ENCODE results near the gene THBS4. TPM values are rescaled to one million over a fixed set of nuclear protein-coding genes. Genes with fewer than 3 reads are reported as not detected.
A peak's percentile ranks its signal among the peaks of the same experiment; 100 is the strongest.
"Not testable (repeated sequence)": the region's sequence is repeated elsewhere in the genome, so short reads cannot be mapped to it uniquely, and the experiment has no call there.

Gene THBS4
- total RNA-seq, 1 experiment from 2014 or later, result 3.2 TPM

DNA sequence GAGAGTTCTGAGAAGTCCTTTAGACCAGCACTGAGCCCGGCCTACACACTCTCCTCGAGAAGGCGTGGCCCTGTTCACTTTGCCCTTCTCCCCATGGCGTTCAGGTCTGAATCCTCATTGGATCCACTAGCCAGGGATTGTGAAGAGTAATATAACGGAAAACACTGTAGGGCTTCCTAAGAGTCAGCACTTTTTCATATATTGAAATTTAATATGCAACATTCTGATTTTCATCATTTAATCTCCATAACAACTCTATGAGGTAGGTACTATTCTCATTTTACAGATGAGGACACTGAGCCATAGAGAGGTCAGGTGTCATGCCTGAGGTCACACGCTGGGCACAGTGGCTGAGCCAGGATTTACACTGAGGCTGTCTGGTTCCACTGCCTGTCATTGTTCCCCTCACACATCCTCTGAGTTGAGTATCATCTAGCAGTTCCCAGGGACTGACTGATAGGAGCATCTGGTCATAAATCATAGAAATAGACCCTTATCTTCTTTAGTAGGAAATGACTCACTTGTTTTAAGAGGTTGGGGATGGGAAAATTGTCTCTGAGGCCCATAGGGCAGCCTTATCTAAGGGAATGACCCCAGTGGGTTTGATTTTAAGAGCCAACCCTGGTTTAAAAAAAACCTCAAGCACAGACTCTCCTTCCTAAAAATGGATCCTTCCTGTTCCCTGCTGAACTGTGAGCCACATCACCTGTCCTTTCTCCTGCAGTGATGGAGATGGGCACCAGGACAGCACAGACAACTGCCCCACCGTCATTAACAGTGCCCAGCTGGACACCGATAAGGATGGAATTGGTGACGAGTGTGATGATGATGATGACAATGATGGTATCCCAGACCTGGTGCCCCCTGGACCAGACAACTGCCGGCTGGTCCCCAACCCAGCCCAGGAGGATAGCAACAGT is 41.2 kb downstream of the THBS4 start:
- no peak for DNase-seq (ENCODE audit: low read depth)

DNA sequence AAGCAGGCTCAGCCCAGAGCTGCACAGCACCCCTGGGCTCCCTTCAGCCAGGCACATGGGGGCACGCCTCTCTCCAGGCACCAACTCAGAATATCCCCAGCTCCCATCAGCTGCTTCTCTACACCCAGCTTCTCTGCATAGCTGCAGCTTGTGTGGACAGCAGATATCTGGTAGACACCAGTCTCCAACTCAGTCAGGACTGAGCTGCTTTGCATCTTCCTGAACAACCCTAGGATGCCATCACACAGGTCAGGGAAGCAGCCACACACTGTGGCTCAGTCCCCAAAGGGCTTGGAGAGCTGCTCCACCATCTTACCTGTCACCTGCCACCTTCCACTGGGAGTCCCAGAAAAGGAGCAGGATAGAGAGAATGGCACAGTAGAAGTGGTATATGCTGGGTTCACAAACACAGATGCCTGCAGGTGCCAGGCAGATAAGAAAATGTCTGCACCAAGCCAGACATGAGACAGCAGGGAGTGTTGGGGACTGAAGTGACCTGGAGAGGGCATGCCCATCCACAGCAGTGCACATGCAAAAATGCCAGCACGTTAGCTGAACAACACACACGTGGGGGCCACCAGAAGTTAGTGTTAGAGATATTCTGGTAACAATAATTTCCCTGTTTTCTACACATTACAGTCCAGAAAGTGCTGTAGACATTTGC is 42.0 kb downstream of the THBS4 start:
- no peak for DNase-seq (ENCODE audit: low read depth)

DNA sequence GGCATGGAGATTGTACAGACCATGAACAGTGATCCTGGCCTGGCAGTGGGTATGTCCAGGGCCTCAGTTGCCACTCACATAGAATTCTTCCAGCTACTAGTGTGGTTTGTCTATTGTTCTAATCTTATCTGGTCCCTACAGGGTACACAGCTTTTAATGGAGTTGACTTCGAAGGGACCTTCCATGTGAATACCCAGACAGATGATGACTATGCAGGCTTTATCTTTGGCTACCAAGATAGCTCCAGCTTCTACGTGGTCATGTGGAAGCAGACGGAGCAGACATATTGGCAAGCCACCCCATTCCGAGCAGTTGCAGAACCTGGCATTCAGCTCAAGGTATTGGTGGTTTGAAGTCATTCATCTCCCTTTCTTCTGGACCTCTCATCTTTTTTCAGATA is 43.8 kb downstream of the THBS4 start:
- DNase-seq (ENCODE audit: low read depth), result no peak

DNA sequence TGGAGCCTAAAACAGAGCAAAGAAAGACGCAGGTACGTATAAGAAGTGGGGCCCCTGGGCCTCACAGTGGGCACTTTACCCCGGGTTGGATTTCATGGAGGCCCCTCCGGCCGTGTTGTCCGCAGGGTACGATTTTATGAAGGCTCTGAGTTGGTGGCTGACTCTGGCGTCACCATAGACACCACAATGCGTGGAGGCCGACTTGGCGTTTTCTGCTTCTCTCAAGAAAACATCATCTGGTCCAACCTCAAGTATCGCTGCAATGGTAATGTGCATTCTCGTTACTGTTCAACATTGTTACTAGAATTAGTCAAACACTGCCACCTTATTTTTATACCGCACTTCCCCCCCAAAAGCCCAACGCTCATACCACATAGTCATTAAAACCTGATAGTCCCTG is 47.1 kb downstream of the THBS4 start:
- no peak for DNase-seq (ENCODE audit: low read depth)

DNA sequence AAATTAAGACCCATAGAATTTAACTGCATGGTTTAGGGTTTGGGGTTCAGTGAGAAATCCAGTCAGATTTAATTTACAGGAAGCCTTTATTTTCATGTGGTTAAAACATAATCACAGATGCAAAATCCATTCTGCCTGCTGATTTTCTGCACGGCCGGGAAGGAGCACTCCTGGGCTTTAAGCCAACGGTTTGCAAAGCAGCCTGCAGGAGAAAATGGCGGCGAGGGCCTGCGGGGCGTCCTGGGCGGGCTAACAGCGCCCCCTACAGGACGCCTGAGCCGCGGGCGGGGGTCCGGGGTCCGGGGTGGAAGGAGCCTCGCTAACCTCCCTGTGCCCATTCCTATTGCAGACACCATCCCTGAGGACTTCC is 47.6 kb downstream of the THBS4 start:
- peak; percentile 86 for DNase-seq (ENCODE audit: low read depth)

DNA sequence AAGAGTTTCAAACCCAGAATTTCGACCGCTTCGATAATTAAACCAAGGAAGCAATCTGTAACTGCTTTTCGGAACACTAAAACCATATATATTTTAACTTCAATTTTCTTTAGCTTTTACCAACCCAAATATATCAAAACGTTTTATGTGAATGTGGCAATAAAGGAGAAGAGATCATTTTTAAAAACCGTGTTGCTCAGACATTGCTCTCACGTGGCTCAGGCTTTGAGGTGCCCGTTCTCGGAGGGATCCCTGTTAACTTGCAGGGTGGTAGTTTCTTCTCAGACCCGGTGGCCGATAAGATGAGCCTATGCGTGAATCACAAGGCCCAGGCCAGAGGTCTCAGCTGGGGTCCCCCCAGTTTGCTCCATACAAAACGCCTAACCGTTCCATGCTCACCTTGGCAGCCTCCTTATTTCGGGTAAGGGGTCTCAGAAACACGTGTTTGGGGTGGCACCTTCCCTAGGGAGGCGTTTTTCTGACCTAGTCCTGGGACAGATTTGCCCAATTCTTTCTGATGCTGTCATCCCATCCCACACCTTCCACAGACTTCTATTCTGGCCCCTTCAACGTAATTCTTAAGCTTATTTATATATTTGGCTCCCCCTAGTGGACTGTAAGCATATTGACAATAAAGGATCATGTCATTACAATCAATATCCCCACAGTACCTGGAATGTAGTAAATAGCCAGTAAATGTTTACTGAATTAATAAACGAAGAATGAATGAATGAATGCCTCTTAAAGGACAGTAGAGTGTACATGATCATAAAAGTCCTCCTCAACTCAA is 48.1 kb downstream of the THBS4 start:
- DNase-seq (ENCODE audit: low read depth), result peak; percentile 61

DNA sequence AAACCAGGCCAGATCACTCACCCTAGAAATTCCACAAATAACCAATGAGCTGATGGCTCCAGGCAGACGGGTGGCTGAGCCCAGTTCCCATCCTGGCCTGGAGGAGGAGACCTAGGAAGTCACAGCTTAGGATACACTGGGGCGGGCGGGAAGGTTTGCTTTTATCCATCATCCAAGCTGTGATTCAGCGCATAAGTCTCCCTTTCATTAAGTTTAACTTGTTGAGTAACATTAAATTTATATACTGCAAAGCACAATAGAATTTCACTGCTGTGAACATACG is 55.7 kb downstream of the THBS4 start:
- DNase-seq (ENCODE audit: low read depth), result no peak

DNA sequence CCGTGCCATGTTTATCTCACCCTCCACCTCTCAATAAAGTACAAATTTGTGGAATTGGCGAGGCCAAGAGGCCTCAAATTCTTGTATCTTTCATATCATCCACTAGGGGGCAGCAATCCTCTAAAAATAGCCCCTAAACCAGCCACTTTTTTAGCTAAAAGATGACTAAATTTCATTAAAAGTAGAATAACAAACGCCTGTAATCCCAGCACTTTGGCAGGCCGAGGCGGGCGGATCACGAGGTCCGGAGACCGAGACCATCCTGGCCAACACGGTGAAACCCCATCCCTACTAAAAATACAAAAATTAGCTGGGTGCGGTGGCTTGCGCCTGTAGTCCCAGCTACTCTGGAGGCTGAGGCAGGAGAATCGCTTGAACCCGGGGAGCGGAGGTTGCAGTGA is 56.6 kb downstream of the THBS4 start:
- peak; percentile 37 for DNase-seq (ENCODE audit: low read depth)

DNA sequence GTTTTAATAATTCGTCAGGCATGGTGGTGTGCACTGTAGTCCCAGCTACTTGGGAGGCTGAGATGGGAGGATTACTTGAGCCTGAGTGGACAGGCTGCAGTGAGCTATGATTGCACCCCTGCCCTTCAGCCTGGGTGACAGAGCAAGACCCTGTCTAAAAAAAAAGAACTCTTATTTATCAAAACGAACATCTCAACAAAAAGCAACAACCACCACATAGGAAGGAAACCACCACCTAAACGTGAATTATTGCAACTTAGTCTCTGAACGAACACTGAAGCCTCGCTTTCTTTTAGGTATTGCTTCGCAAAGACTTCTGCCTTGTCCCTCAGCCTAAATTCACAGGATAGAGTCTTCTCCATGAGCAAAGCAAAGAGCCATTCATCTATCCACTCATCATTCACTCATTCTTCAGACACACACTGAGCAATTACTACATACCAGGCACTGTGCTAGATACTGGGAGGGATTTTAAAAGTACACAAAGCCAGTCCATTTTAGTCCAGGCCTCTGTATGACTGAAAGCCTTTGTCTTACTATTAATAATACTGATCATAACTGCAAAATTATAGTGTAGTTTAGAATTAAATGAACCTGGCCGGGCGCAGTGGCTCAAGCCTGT is 57.4 kb downstream of the THBS4 start:
- DNase-seq (ENCODE audit: low read depth), result no peak

DNA sequence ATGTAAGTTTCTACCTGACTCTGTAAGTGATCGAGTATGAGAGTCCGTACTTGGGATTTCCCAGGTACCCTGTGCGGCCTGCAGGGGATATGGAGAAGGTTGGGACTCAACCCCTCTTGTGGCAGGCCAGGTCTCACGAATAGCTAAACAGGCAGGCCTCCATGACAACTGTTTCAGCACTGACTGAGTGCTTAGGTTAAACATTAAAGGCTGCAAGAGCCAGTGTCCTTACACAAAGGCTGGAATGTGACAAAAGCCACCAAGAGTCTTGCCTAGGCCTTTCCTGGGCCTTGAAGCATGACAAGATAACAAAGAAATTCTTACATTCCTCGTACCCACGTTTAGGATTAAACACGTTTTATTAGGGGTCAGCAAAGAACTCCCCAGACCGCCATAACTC is 58.6 kb downstream of the THBS4 start:
- no peak for DNase-seq (ENCODE audit: low read depth)

DNA sequence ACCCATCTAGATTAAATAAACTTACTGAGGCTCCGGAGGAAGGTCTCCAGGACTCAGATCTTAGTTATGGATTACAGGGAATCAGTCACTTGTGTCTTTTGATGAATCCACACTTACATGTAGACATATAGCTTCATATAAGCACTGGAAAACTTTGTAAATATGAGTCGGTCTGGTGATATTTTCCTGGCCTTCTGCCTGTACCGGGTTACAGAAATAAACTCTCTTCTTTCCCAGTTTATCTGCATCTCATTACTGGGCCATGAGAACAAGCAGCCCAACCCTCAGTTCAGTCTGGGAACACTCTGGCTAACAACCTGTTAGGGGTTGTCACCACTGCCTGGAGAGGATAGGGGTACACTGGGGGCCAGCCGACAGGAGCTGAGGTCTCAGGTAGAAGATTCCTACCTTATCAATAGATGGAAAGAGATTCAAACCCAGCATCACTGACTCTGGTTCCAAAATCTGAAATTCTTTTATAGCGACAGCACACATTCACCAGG is 59.1 kb downstream of the THBS4 start:
- DNase-seq (ENCODE audit: low read depth), result no peak

DNA sequence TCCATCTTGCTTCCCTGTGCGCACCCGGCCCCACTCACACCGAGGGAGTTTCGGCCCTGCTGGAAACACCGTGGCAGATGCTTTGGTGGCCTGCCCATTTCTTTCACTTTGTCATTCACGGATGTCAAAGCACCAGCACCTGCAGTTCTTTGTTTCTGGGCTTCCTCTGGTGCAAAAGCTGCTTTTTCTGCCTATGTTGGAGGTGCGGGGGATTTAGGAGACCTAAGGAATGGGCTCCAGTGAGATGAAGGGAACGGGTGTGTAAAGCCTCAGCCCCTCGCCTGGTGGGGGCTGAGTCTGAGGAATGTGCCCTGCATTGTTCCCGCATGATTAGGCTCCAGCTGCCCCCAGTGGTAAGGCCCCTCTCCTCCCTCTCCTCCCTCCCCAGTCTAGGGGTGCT is 62.3 kb downstream of the THBS4 start:
- no peak for DNase-seq (ENCODE audit: low read depth)

DNA sequence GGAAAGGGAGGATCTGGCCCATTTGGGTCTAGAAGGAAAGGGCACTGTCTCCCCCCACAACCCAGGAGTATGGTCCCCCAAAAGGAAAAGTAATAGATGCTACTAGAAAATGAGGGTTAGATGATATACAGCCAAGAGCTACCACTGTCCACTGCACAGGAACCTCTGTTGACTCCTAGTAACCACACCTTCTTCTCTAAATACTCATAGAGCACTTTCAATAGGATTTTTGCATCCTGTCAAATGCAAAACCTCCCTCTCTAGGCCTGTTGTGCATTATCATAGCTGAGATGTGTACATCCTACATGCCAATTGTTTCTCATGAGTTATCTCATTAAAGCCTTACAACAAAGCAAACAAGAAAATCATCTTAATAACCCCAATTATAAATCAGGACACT is 66.8 kb downstream of the THBS4 start:
- DNase-seq (ENCODE audit: low read depth), result no peak

DNA sequence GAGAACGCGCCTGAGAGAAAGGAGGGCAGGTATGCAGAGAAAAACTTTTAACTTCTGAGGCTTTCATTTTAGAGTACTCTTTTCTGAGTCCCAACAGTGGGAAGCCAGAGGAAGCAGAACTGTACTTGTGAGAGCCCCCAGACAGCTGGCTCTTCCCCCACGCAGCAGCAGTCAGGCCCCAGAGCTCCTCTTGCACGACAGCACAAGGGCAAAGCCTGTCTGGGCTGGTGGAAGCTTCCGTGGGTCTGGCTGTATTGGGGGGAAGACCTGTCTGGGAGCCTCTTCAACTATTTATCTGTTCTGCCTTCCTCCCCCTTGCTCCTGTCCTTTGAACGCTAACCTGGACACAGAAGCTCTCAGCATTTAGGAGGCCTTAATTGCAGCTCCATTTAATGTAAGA is 68.2 kb downstream of the THBS4 start:
- no peak for DNase-seq (ENCODE audit: low read depth)

DNA sequence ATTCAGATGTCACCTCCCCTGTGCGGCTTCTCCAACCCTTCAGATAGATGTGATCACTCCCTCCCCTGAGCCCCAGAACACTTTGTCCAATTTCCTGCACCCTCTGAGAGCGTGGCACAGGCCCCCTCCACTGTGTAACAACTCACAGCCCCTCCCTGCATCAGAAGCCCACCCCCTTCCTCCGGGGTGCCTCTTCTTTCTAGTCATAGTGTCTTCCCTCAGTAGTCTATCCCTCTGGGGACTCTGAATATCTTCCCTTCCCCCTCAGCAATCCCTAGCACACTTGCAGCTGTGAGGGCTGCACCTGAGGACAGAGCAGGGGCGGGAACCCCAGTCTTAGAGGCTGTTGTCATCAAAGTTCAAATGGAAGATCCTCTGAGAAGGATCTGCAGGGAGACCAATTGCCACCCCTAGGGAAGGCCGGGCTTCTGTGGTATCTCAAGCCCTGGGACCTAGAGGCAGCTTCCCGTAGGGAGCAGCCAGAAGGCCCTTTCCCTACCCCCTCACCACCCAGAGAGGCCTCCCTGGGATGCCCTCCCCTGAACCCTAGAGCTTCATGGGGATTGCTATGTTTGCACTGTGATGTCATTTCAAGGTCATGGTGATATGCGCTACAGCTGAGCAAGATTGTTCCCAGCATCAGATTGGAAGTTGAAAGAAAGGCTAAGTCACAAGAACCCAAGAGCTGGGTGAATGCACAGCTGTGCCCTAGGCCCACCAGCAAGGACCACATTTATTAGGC is 70.7 kb downstream of the THBS4 start:
- DNase-seq (ENCODE audit: low read depth), result no peak

DNA sequence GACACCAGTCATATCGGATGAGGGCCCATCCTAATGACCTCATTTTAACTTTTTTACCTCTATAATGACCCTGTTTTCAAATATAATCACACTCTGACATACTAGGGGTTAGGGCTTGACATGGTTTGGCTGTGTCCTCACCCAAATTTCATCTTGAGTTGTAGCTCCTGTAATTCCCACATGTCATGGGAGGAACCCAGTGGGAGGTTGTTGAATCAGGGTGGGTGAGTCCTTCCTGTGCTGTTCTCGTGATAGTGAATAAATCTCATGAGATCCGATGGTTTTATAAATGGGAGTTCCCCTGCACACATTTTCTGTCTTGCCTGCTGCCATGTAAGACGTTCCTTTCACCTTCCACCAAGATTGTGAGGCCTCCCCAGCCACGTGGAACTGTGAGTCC is 71.8 kb downstream of the THBS4 start:
- no peak for DNase-seq (ENCODE audit: low read depth)

DNA sequence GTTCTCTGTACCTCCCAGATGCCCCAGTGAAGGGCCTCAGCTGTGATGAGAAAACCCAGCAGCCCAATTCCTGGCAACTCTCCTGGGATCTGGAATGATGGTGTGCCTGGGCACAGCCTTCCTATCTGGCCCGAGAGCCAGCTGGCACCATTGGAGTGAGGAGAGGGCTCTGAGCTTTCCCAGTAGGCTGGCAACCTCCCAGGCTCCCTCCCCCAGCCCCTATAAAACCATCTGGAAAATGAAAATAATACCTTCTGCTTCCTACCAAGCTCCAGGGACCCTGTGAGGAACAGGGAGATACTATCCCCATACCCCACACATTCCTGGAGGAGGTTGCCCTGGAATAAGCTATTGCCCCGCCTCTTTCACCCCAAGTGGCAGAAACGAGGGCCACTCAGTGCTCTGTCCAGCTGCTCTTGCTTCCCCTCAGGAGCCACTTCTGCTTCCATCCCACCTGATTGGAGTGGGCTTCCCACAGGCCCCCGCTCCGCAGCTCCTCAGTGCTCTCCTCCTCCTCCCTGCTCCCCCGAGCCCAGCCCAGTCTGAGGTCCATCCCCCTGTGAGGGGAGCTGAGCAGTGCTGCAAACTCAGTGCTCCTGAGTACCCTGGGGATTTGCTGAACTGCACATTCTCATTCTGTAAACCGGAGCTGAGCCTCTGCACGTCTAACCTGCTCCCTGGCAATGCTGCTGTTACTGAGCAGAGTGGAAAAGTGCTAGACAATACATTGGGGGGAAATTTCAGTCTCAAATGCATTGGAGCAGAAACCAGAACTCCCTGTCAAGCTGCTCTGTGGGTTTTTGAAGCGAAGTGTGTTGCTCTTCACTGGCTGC is 74.7 kb downstream of the THBS4 start:
- no peak for DNase-seq (ENCODE audit: low read depth)

DNA sequence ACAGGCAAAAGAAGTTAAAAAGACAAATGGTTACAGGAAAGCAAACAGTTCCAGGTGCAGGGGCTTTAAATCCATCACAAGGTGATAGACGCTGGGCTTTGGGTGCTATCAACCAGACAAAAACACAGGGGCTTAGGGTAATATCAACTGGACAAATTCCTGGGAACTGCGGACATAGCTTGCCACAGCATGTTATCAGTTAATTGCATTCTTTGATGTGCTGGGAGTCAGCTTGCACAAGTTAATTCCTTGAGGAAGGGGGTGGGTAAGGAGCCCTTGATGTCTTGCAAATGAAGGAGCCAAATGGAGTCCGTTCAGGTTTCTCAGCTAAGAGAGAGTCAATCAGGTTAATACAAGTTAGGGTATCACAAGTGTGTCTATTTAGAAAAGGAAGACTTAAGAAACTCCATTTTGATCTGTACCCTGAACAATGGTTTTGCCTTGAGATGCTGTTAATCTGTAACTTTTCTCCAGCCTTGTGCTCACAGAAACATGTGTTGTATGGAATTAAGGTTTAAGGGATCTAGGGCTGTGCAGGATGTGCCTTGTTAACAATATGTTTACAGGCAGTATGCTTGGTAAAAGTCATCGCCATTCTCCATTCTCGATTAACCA is 76.3 kb downstream of the THBS4 start:
- DNase-seq (ENCODE audit: low read depth), result not testable (repeated sequence)

DNA sequence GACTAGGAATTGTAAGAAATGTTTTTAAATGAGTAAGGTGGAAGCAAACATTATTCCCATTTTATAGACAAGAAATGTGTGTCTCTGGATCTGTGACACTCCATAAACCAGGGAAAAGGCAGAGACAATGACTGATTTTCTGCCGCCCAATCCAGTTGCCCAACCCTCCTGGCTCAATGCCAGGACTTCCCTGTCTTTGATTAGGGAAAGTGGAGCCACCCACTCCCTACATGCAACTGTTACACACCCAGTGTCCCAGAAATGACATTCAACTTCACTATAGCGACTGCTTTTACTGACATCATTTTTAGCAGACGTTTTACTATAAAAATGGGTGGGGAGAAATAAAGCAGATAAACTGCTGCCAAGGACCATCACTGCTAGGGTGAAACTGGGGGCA is 79.7 kb downstream of the THBS4 start:
- DNase-seq (ENCODE audit: low read depth), result no peak

DNA sequence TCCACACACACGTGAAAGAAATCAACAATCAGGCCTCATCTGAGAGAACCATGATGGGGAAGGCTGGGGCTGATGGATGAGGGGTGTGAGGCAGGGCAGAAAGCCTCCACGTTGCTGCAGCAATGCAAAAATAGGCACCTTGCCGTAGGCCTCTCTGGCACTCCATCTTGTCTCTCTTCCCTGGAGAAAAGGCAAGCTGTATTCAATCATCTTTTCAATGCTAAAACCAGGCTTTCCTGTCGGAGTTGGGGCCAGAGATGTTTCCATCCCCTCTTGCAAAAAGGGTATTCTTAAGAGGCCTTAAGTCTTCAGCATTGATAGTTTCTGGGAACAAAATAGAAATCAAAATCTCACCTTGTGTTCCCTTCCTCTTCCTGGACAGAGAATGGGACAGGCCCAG is 80.9 kb downstream of the THBS4 start:
- no peak for DNase-seq (ENCODE audit: low read depth)
